IMR-90 (cell line): Measurements from ENCODE around the gene STK32A. TPM values are rescaled to one million over a fixed set of nuclear protein-coding genes. Genes with fewer than 3 reads are reported as not detected.

Experiments used
- ATAC-seq: fragments of 200-7000 bp; cut with Tn5 transposase; 2 replicates; pipeline ENCODE4 v1.9.1; 2020; ENCODE audit warnings: low read depth, mild to moderate bottlenecking, moderate library complexity
- BruUV-seq: library from RNA; stranded (reverse); fragments of 400-500 nt; replicated peaks from 2 replicates; lab custom pipeline; 2021; lab: Mats Ljungman, UMichigan
- CTCF ChIA-PET: fragments of 300-600 bp; formaldehyde crosslinking; extraction: SDS; loops from one replicate; lab custom pipeline; 2021; ENCODE audit warnings: antibody characterized with exemption; lab: Yijun Ruan, JAX
- POLR2A ChIA-PET: fragments of 300-600 bp; sonication (Branson Sonifier 250); formaldehyde crosslinking; loops from one replicate; lab custom pipeline; 2022; ENCODE audit warnings: antibody characterized with exemption; ENCODE audit not compliant: unreplicated experiment; lab: Charles Lee
- DNase-seq: peaks from one replicate; pipeline ENCODE4 v3.0.0; 2013
- H2AFZ ChIP-seq: replicated peaks from 2 replicates; pipeline ENCODE3; 2013; ENCODE audit warnings: low read length, mild to moderate bottlenecking; ENCODE audit not compliant: poor library complexity
- H2AK5ac ChIP-seq: 2 replicates; pipeline ENCODE4 v1.6.1; 2013; ENCODE audit warnings: low read depth, low read length, inconsistent platforms
- H2AK9ac ChIP-seq: replicated peaks from 2 replicates; pipeline ENCODE3; 2013; ENCODE audit warnings: mild to moderate bottlenecking, low read depth, low read length, moderate library complexity; ENCODE audit not compliant: poor library complexity
- H2BK120ac ChIP-seq: 2 replicates; pipeline ENCODE4 v1.6.1; 2013; ENCODE audit warnings: low read depth, low read length, inconsistent platforms
- H2BK15ac ChIP-seq: 3 replicates; pipeline ENCODE4 v1.6.1; 2013; ENCODE audit warnings: low read depth, low read length, inconsistent platforms
- H2BK20ac ChIP-seq: 2 replicates; pipeline ENCODE4 v1.6.1; 2013; ENCODE audit warnings: low read depth, mild to moderate bottlenecking, inconsistent platforms, low read length, moderate library complexity
- H2BK5ac ChIP-seq: 2 replicates; pipeline ENCODE4 v1.6.1; 2013; ENCODE audit warnings: mild to moderate bottlenecking, low read depth, low read length, inconsistent platforms; ENCODE audit not compliant: poor library complexity, severe bottlenecking
- H3K14ac ChIP-seq: replicated peaks from 2 replicates; pipeline ENCODE4 v1.6.1; 2013; ENCODE audit warnings: low read depth, low read length, inconsistent platforms
- H3K18ac ChIP-seq: 2 replicates; pipeline ENCODE4 v1.6.1; 2013; ENCODE audit warnings: low read depth, low read length, control low read depth
- H3K23ac ChIP-seq: 2 replicates; pipeline ENCODE4 v1.6.1; 2013; ENCODE audit warnings: low read depth, low read length, inconsistent platforms
- H3K27ac ChIP-seq: 2 replicates; pipeline ENCODE4 v1.5.1; 2013; ENCODE audit warnings: mild to moderate bottlenecking, control low read depth, low read length; ENCODE audit not compliant: insufficient read depth
- H3K27me3 ChIP-seq: 2 replicates; pipeline ENCODE4 v1.6.1; 2013; ENCODE audit warnings: low read length; ENCODE audit not compliant: control insufficient read depth, insufficient read depth
- H3K36me3 ChIP-seq: 2 replicates; pipeline ENCODE4 v1.6.1; 2013; ENCODE audit warnings: low read length, mixed read lengths; ENCODE audit not compliant: control insufficient read depth, insufficient read depth
- H3K4ac ChIP-seq: 2 replicates; pipeline ENCODE4 v1.6.1; 2013; ENCODE audit warnings: low read depth, low read length, inconsistent platforms
- H3K4me1 ChIP-seq: 2 replicates; pipeline ENCODE4 v1.6.1; 2013; ENCODE audit warnings: low read length, mixed read lengths; ENCODE audit not compliant: control insufficient read depth, insufficient read depth
- H3K4me2 ChIP-seq: 2 replicates; pipeline ENCODE4 v1.6.1; 2013; ENCODE audit warnings: low read depth, mild to moderate bottlenecking, control low read depth, low read length, moderate library complexity
- H3K4me3 ChIP-seq: 2 replicates; pipeline ENCODE4 v1.5.1; 2013; ENCODE audit warnings: low read depth, mild to moderate bottlenecking, control low read depth, low read length, moderate library complexity; ENCODE audit not compliant: insufficient read depth
- H3K56ac ChIP-seq: 2 replicates; pipeline ENCODE4 v1.6.1; 2013; ENCODE audit warnings: low read length, inconsistent platforms; ENCODE audit not compliant: insufficient read depth; ENCODE audit errors: extremely low read depth
- H3K79me1 ChIP-seq, 2 experiments: 2 replicates each; pipeline ENCODE4 v1.6.1; 2013; ENCODE audit warnings: low read length in 2 of 2, inconsistent platforms in 1 of 2, low read depth in 1 of 2
- H3K9ac ChIP-seq: 2 replicates; pipeline ENCODE4 v1.6.1; 2013; ENCODE audit warnings: low read depth, low read length, control low read depth
- H3K9me1 ChIP-seq: 2 replicates; pipeline ENCODE4 v1.6.1; 2013; ENCODE audit warnings: low read length, inconsistent platforms; ENCODE audit not compliant: insufficient read depth
- H3K9me3 ChIP-seq: 2 replicates; pipeline ENCODE4 v1.6.1; 2013; ENCODE audit warnings: low read length; ENCODE audit not compliant: control insufficient read depth, insufficient read depth
- H4K20me1 ChIP-seq: 2 replicates; pipeline ENCODE4 v1.6.1; 2013; ENCODE audit warnings: low read length, inconsistent platforms; ENCODE audit not compliant: insufficient read depth
- H4K5ac ChIP-seq: 2 replicates; pipeline ENCODE4 v1.6.1; 2013; ENCODE audit warnings: mild to moderate bottlenecking, low read depth, low read length, control low read depth
- H4K8ac ChIP-seq, 2 experiments: 2 replicates each; pipeline ENCODE4 v1.6.1; 2013; ENCODE audit warnings: low read depth in 2 of 2, low read length in 2 of 2, control low read depth in 1 of 2, inconsistent platforms in 1 of 2
- H4K91ac ChIP-seq: 2 replicates; pipeline ENCODE4 v1.6.1; 2013; ENCODE audit warnings: low read depth, low read length, inconsistent platforms; ENCODE audit not compliant: insufficient read depth
- CHD1 ChIP-seq: IDR thresholded peaks from 2 replicates; pipeline ENCODE4 v1.6.1; 2012; ENCODE audit warnings: low read depth, low read length, improper control_type of control experiment
- FOS ChIP-seq: fragments of 150-350 bp; IDR thresholded peaks from 2 replicates; pipeline ENCODE4 v1.6.1; 2016; ENCODE audit warnings: low read depth, low read length
- MAFK ChIP-seq: IDR thresholded peaks from 2 replicates; pipeline ENCODE4 v1.6.1; 2012; ENCODE audit warnings: low read depth, low read length, improper control_type of control experiment
- MAZ ChIP-seq: IDR thresholded peaks from 2 replicates; pipeline ENCODE4 v1.6.1; 2012; ENCODE audit warnings: low read depth, mild to moderate bottlenecking, low read length, improper control_type of control experiment, moderate library complexity, borderline replicate concordance
- MXI1 ChIP-seq: IDR thresholded peaks from 2 replicates; pipeline ENCODE4 v1.6.1; 2012; ENCODE audit warnings: low read depth, mild to moderate bottlenecking, low read length, moderate library complexity, borderline replicate concordance
- POLR2A ChIP-seq: IDR thresholded peaks from 2 replicates; pipeline ENCODE4 v1.6.1; 2012; ENCODE audit warnings: mild to moderate bottlenecking, low read depth, low read length
- RAD21 ChIP-seq: IDR thresholded peaks from 2 replicates; pipeline ENCODE4 v1.6.1; 2012; ENCODE audit warnings: low read length, improper control_type of control experiment
- RCOR1 ChIP-seq: IDR thresholded peaks from 2 replicates; pipeline ENCODE4 v1.6.1; 2012; ENCODE audit warnings: mild to moderate bottlenecking, low read length, improper control_type of control experiment; ENCODE audit not compliant: insufficient replicate concordance
- RFX5 ChIP-seq: IDR thresholded peaks from 2 replicates; pipeline ENCODE4 v1.8.0; 2012; ENCODE audit warnings: low read depth, mild to moderate bottlenecking, low read length, moderate library complexity
- SMC3 ChIP-seq: fragments of 150-350 bp; IDR thresholded peaks from 2 replicates; pipeline ENCODE4 v1.6.1; 2016; ENCODE audit warnings: low read depth, mild to moderate bottlenecking, antibody characterized with exemption, low read length, moderate library complexity
- whole genome bisulfite sequencing, 2 experiments: methylation state at CpG; one replicate each; pipeline versions ENCODE4 v1.1.5 to v1.1.7; 2013; ENCODE audit warnings: missing lambda C conversion rate in 2 of 2; ENCODE audit not compliant: insufficient read length in 1 of 2; ENCODE audit errors: extremely low coverage in 2 of 2; 5-methylcytosine and 5-hydroxymethylcytosine counted together
- dilution Hi-C: fragments of 300-500 bp; cut with HindIII; formaldehyde crosslinking; loops from one replicate; pipeline ENCODE4 v1.14.3; 2018; ENCODE audit warnings: low sequenced_read_pairs; ENCODE audit not compliant: unreplicated experiment
- in situ Hi-C: fragments of 300-500 bp; cut with MboI; formaldehyde crosslinking; loops from 3 replicates; pipeline ENCODE4 v1.14.3; 2019; ENCODE audit warnings: low sequenced_read_pairs, inconsistent platforms, mixed read lengths
- intact Hi-C: fragments of 100-400 bp; cut with micrococcal nuclease; formaldehyde crosslinking; loops from 2 replicates; pipeline ENCODE4 v1.10.0; 2022
- polyA plus RNA-seq, 3 experiments: library from polyadenylated mRNA; depleted of rRNA; stranded (reverse); fragments of >200 nt; gene quantifications; 2 replicates each; pipeline ENCODE4 v1.2.3, GENCODE V29; 2012; ENCODE audit warnings: low replicate concordance in 1 of 3
- total RNA-seq: library from RNA; depleted of rRNA; stranded (reverse); fragments of >200 nt; gene quantifications from 2 replicates; pipeline ENCODE4 v1.2.3, GENCODE V29; 2012
- TF ChIP-seq, protein P1 (sequence below): conservative IDR thresholded peaks from 2 replicates; pipeline ENCODE4 v1.5.1; 2012; ENCODE audit warnings: mild to moderate bottlenecking, low read depth, low read length, improper control_type of control experiment
- TF ChIP-seq, protein P2 (sequence below): fragments of 150-350 bp; IDR thresholded peaks from 2 replicates; pipeline ENCODE4 v1.6.1; 2017; ENCODE audit warnings: mild to moderate bottlenecking, antibody characterized with exemption, low read length, low read depth

Gene STK32A
- total and polyA plus RNA-seq, 2 of the 4 experiments (the other 2 are of a cell fraction), result 0.12 to 0.18 TPM

DNA sequence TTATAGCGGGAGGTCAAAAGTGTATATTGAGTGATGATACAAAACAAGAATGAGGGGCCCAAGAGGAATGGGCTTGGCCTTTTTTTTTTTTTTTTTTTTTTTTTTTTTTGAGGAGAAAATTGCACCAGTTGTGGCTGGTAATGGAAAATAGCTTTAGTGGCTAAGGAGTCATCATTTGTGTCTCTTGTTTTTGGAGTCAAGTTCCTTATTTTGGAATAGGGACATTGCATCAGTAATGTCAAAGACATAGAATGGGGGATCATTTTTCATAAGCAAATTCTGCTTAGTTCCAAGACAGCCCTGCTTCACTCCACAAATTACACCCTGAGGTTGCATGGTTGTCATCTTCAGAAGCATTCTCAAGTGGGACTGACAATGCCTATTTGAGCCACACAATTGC is 137.4 kb downstream of the STK32A start:
- DNase-seq, result no peak
- Histone ChIP-seq H3K79me1 (no peaks in the 10 kb centered on the region), H2BK120ac (no peak overlapping the region), H4K8ac (no peak overlapping the region), H4K5ac (no peak overlapping the region), H3K27me3 (peaks cover 3% of the 10 kb centered on the region; the same call in 1 of the 2 replicates), H3K56ac (no peak overlapping the region), H3K9me3 (no peaks in the 10 kb centered on the region), H3K18ac (no peak overlapping the region), H3K9me1 (no peaks in the 10 kb centered on the region), H3K27ac (no peak overlapping the region), H4K20me1 (no peaks in the 10 kb centered on the region), H2BK5ac (no peak overlapping the region), H2AK5ac (no peak overlapping the region), H2AFZ (no peak overlapping the region), H3K14ac (no peak overlapping the region), H3K36me3 (no peaks in the 10 kb centered on the region), H3K4ac (no peak overlapping the region), H3K4me2 (no peak overlapping the region), H2AK9ac (no peak overlapping the region), H3K9ac (no peak overlapping the region), H2BK15ac (no peak overlapping the region), H3K4me3 (no peak overlapping the region), H4K91ac (no peak overlapping the region), H3K4me1 (peaks cover 2% of the 10 kb centered on the region; the same call in 1 of the 2 replicates), H2BK20ac (no peak overlapping the region), H3K23ac (no peak overlapping the region)
- intact Hi-C loops (no loop called here), in situ Hi-C loops (loop anchor here (25.0 kb wide), 1 partner anchor 835 kb away; no protein-coding TSS in a partner anchor), dilution Hi-C loops (no loop called here)
- BruUV-seq, result no TSS peak
- 80% methylated on average over 1 of the region's 1 CpG; no CpG with 5 or more reads in 1 of the 2 experiments for WGBS, 2 experiments
- TF ChIP-seq FOS (no peak), CHD1 (no peak), MAZ (no peak), MAFK (no peak), MXI1 (no peak), RCOR1 (no peak), POLR2A (no peak), RAD21 (no peak), RFX5 (no peak), SMC3 (no peak)
- TF ChIP-seq, protein P1, sequence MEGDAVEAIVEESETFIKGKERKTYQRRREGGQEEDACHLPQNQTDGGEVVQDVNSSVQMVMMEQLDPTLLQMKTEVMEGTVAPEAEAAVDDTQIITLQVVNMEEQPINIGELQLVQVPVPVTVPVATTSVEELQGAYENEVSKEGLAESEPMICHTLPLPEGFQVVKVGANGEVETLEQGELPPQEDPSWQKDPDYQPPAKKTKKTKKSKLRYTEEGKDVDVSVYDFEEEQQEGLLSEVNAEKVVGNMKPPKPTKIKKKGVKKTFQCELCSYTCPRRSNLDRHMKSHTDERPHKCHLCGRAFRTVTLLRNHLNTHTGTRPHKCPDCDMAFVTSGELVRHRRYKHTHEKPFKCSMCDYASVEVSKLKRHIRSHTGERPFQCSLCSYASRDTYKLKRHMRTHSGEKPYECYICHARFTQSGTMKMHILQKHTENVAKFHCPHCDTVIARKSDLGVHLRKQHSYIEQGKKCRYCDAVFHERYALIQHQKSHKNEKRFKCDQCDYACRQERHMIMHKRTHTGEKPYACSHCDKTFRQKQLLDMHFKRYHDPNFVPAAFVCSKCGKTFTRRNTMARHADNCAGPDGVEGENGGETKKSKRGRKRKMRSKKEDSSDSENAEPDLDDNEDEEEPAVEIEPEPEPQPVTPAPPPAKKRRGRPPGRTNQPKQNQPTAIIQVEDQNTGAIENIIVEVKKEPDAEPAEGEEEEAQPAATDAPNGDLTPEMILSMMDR, result no peak
- TF ChIP-seq, protein P2, sequence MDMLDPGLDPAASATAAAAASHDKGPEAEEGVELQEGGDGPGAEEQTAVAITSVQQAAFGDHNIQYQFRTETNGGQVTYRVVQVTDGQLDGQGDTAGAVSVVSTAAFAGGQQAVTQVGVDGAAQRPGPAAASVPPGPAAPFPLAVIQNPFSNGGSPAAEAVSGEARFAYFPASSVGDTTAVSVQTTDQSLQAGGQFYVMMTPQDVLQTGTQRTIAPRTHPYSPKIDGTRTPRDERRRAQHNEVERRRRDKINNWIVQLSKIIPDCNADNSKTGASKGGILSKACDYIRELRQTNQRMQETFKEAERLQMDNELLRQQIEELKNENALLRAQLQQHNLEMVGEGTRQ, result no peak
- ChIA-PET CTCF (no interaction called here), POLR2A (interaction anchor here (0.6 kb wide), 1 partner anchor 15 kb away, joined by 3 read pairs; no protein-coding TSS in a partner anchor)
- ATAC-seq, result no peak
